ENCODE results near the gene ITGA11.

DNA sequence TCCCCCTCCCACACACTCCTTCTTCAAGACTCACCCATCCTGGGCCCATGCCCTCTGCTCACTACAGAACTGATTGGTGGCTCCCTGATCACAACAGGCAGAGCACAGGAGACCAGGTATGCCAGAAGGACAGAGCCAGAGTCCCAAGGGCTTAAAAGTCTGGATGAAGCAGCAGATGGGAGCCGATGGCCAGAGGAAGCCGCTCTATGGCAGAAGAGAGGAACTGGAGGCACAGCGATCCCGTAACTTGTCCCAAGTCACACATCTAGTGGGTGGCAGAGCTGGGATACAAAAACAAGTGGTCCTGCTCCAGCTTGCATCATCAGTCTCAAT lies 20.7 kb downstream of the ITGA11 start:
- no peak for TF ChIP-seq GATA2 (IDR thresholded peaks at IDR 0.05; ENCODE audit: low read depth, low read length)
- TF ChIP-seq GATA3 (IDR thresholded peaks at IDR 0.05; ENCODE audit: low read depth, low read length): no peak

Data from SH-SY5Y (cell line).